Activated T-helper 17 cell treated with anti-CD3 and anti-CD28 coated beads, Interleukin-2, amount 50 U/mL, for 72 hours (primary cell): ENCODE data around the gene ATG9B. TPM values are rescaled to one million over a fixed set of nuclear protein-coding genes. Genes with fewer than 3 reads are reported as not detected.

Experiments used
- ATAC-seq: fragments of 150-1000 bp; cut with Tn5 transposase; replicated peaks from 2 replicates; pipeline ENCODE4 v1.10.0; 2021; ENCODE audit warnings: mild to moderate bottlenecking, moderate library complexity
- H3K27ac Mint-ChIP-seq: one replicate; pipeline ENCODE4 v1.8.0; 2022; ENCODE audit warnings: mixed read lengths
- H3K27me3 Mint-ChIP-seq: one replicate; pipeline ENCODE4 v1.8.0; 2022; ENCODE audit warnings: mixed read lengths
- H3K36me3 Mint-ChIP-seq: one replicate; pipeline ENCODE4 v1.8.0; 2022; ENCODE audit warnings: low read depth, mild to moderate bottlenecking, mixed read lengths
- H3K4me1 Mint-ChIP-seq: one replicate; pipeline ENCODE4 v1.8.0; 2022; ENCODE audit warnings: mixed read lengths
- H3K4me3 Mint-ChIP-seq: one replicate; pipeline ENCODE4 v1.8.0; 2022; ENCODE audit warnings: mild to moderate bottlenecking, mixed read lengths
- H3K9me3 Mint-ChIP-seq: one replicate; pipeline ENCODE4 v1.8.0; 2022; ENCODE audit warnings: mixed read lengths
- total RNA-seq, 2 donors: library from RNA; stranded (reverse); gene quantifications; one replicate each; pipeline ENCODE4 v1.2.3, GENCODE V29; 2022

Gene ATG9B
- total RNA-seq, 2 donors from 2014 or later: 2.9 to 18.2 TPM

- Mint-ChIP-seq H3K27ac (peak overlapping the region; percentile 78), H3K36me3 (peaks cover 17% of the 10 kb centered on the region), H3K4me1 (peaks cover 50% of the 10 kb centered on the region), H3K4me3 (peak overlapping the region; percentile 87), H3K9me3 (peaks cover 3% of the 10 kb centered on the region), H3K27me3 (no peaks in the 10 kb centered on the region)
- peak; percentile 20 for ATAC-seq
These were observed 13.8 kb downstream of the ATG9B start for GRCh38 chr7:151010307-151011096.

GRCh38 chr7:151010037-151010306 lies 14.3 kb downstream of the ATG9B start:
- Mint-ChIP-seq H3K4me3 (peak overlapping the region; percentile 87), H3K27ac (peak overlapping the region; percentile 78), H3K36me3 (peaks cover 13% of the 10 kb centered on the region), H3K9me3 (peaks cover 3% of the 10 kb centered on the region), H3K27me3 (no peaks in the 10 kb centered on the region), H3K4me1 (peaks cover 44% of the 10 kb centered on the region)
- no peak for ATAC-seq

- ATAC-seq: no peak
- H3K36me3 Mint-ChIP-seq: peaks cover 10% of the 10 kb centered on the region
- H3K9me3 Mint-ChIP-seq: peaks cover 3% of the 10 kb centered on the region
- H3K27me3 Mint-ChIP-seq: no peaks in the 10 kb centered on the region
- peak overlapping the region; percentile 87 for H3K4me3 Mint-ChIP-seq
- H3K4me1 Mint-ChIP-seq: peaks cover 42% of the 10 kb centered on the region
- H3K27ac Mint-ChIP-seq: no peak overlapping the region
These were observed 14.8 kb downstream of the ATG9B start for GRCh38 chr7:151009327-151010036.

- Mint-ChIP-seq H3K27me3 (no peaks in the 10 kb centered on the region), H3K4me3 (peak overlapping the region; percentile 87), H3K27ac (peak overlapping the region; percentile 85), H3K9me3 (peaks cover 3% of the 10 kb centered on the region), H3K36me3 (peaks cover 4% of the 10 kb centered on the region), H3K4me1 (peaks cover 37% of the 10 kb centered on the region)
- peak; percentile 79 for ATAC-seq
These were observed 15.6 kb downstream of the ATG9B start for GRCh38 chr7:151008511-151009323.

GRCh38 chr7:151008143-151008510 lies 16.2 kb downstream of the ATG9B start:
- Mint-ChIP-seq H3K9me3 (peaks cover 3% of the 10 kb centered on the region), H3K27me3 (no peaks in the 10 kb centered on the region), H3K36me3 (peaks cover 4% of the 10 kb centered on the region), H3K27ac (peak overlapping the region; percentile 85), H3K4me3 (peak overlapping the region; percentile 87), H3K4me1 (peaks cover 37% of the 10 kb centered on the region)
- ATAC-seq: peak; percentile 51

- Mint-ChIP-seq H3K27ac (peak overlapping the region; percentile 85), H3K9me3 (peaks cover under 1% of the 10 kb centered on the region), H3K4me3 (peak overlapping the region; percentile 87), H3K36me3 (peaks cover 2% of the 10 kb centered on the region), H3K4me1 (peaks cover 33% of the 10 kb centered on the region), H3K27me3 (no peaks in the 10 kb centered on the region)
- ATAC-seq: no peak
These were observed 16.8 kb downstream of the ATG9B start for GRCh38 chr7:151007469-151007898.

- Mint-ChIP-seq H3K27ac (no peak overlapping the region), H3K4me1 (peaks cover 25% of the 10 kb centered on the region), H3K36me3 (no peaks in the 10 kb centered on the region), H3K27me3 (no peaks in the 10 kb centered on the region), H3K9me3 (no peaks in the 10 kb centered on the region), H3K4me3 (peak overlapping the region; percentile 87)
- ATAC-seq: no peak
These were observed 17.5 kb downstream of the ATG9B start for GRCh38 chr7:151006590-151007300.

- Mint-ChIP-seq H3K36me3 (no peaks in the 10 kb centered on the region), H3K4me1 (peaks cover 17% of the 10 kb centered on the region), H3K9me3 (no peaks in the 10 kb centered on the region), H3K4me3 (no peak overlapping the region), H3K27ac (peak overlapping the region; percentile 54), H3K27me3 (no peaks in the 10 kb centered on the region)
- no peak for ATAC-seq
These were observed 18.7 kb downstream of the ATG9B start for GRCh38 chr7:151005566-151005965.

GRCh38 chr7:151003572-151003971 lies 20.7 kb downstream of the ATG9B start:
- Mint-ChIP-seq H3K27me3 (no peaks in the 10 kb centered on the region), H3K4me1 (peaks cover 14% of the 10 kb centered on the region), H3K36me3 (no peaks in the 10 kb centered on the region)

GRCh38 chr7:151001546-151001945 lies 22.7 kb downstream of the ATG9B start:
- Mint-ChIP-seq H3K9me3 (no peaks in the 10 kb centered on the region), H3K36me3 (no peaks in the 10 kb centered on the region), H3K27ac (no peak overlapping the region), H3K4me3 (no peak overlapping the region), H3K4me1 (peaks cover 4% of the 10 kb centered on the region), H3K27me3 (no peaks in the 10 kb centered on the region)
- no peak for ATAC-seq

More at GRCh38 chr7:151003572-151003971, 20.7 kb downstream of the ATG9B start:
- no peak for ATAC-seq
- Mint-ChIP-seq H3K4me3 (no peak overlapping the region), H3K27ac (no peak overlapping the region), H3K9me3 (no peaks in the 10 kb centered on the region)

GRCh38 chr7:151000897-151001495 lies 23.3 kb downstream of the ATG9B start:
- no peaks in the 10 kb centered on the region for H3K27me3 Mint-ChIP-seq
- peaks cover 4% of the 10 kb centered on the region for H3K4me1 Mint-ChIP-seq
- no peaks in the 10 kb centered on the region for H3K36me3 Mint-ChIP-seq
- no peak overlapping the region for H3K4me3 Mint-ChIP-seq
- peak overlapping the region; percentile 37 for H3K27ac Mint-ChIP-seq
- H3K9me3 Mint-ChIP-seq: no peaks in the 10 kb centered on the region
- ATAC-seq: no peak

- Mint-ChIP-seq H3K4me3 (no peak overlapping the region), H3K9me3 (no peaks in the 10 kb centered on the region), H3K27me3 (no peaks in the 10 kb centered on the region), H3K36me3 (no peaks in the 10 kb centered on the region), H3K4me1 (peaks cover 4% of the 10 kb centered on the region), H3K27ac (no peak overlapping the region)
- ATAC-seq: no peak
These were observed 24.6 kb downstream of the ATG9B start for GRCh38 chr7:150999497-151000230.

GRCh38 chr7:150999001-150999400 lies 25.3 kb downstream of the ATG9B start:
- Mint-ChIP-seq H3K9me3 (no peaks in the 10 kb centered on the region), H3K27me3 (no peaks in the 10 kb centered on the region), H3K27ac (no peak overlapping the region), H3K4me3 (no peak overlapping the region), H3K36me3 (no peaks in the 10 kb centered on the region), H3K4me1 (peaks cover 4% of the 10 kb centered on the region)
- no peak for ATAC-seq
